HG03060 (cell line): Measurements from ENCODE around the gene ANO6.
"Not testable (repeated sequence)": the region's sequence is repeated elsewhere in the genome, so short reads cannot be mapped to it uniquely, and the experiment has no call there.

ENCODE experiments used
- ATAC-seq: cut with Tn5 transposase; IDR thresholded peaks from one replicate; pipeline ENCODE4 v1.9.1; 2021; ENCODE audit warnings: low read depth, moderate number of reproducible peaks; ENCODE audit not compliant: unreplicated experiment

The ANO6 gene

DNA sequence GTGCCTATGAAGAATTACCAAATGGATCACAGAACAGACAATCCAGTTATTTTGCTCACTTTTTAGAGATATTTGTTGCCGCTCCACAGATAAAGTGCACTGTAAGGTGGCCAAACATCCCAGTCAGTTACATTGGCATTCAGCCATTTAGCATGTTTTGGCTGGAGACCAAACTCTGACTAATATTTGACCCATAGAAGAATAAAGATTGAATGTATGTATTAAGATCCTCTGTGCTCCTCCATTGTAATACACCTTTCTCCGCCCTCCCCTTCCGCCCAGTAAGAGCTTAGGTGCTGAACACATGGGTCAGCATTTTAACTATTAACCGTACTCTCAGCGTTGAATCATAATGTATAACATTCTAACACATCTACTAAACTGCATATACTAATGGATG lies 163.4 kb downstream of the ANO6 start:
- no peak for ATAC-seq

DNA sequence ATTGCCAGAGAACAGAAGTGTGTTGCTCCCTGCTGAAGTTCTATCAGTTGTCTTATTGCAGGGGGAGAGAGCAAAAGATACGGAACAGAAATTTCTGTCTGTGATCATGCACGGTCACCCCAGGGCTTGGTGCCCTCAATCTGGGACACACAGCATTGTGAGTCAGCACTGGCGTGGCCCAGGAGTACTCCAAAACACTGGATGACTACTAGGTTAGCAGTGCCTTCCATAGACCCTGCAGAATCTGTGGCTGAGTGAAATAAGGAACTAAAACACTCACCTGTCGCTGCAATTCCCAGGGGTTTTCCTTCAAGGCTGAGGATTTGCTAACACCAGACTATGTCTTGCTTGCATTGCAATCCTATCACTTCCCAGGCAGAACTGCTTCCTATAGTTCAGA lies 165.5 kb downstream of the ANO6 start:
- no peak for ATAC-seq

DNA sequence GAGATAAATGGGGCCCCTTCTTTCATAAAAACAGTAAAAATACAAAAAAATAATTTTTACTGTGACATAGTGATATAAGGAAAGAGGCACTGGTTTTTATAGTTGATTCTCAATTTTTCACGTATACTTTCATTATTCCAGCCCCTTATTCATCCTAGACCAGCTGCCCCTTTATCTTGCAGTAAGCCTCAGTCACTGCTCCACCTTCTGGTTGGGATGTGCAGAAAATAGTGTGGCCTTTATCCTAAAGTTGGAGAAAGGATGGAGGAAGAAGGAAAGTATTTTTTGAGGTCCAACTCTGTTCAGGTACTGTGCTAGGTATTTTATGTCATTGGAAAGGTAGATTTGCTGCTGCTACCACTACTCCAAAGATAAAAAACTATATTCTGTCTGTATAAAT lies 172.7 kb downstream of the ANO6 start:
- ATAC-seq: no peak

DNA sequence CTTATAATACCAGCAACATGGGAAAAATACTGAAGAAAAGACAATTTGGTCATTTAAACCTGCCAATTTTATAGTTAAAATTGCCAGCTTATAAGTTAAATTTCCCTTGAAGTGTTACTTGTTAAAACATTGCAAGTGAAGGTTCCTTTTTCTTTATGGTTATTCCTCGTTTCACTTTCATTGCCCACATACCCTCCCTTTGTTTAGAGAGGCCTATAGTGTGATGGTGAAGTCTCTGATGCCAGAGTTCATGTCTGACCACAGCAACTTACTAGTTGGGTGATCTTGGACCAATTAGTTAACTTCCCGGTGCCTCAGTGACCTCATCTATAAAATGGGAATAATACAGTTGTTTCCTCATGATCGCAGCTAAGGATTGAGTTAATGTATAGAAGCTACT lies 173.5 kb downstream of the ANO6 start:
- no peak for ATAC-seq

DNA sequence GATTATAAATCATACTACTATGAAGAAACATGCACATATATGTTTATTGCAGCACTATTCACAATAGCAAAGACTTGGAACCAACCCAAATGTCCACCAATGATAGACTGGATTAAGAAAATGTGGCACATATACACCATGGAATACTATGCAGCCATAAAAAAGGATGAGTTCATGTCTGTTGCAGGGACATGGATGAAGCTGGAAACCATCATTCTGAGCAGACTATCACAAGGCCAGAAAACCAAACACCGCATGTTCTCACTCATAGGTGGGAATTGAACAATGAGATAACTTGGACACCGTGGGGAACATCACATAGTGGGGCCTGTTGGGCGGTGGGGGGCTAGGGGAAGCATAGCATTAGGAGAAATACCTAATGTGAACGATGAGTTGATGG lies 181.6 kb downstream of the ANO6 start:
- ATAC-seq: not testable (repeated sequence)

DNA sequence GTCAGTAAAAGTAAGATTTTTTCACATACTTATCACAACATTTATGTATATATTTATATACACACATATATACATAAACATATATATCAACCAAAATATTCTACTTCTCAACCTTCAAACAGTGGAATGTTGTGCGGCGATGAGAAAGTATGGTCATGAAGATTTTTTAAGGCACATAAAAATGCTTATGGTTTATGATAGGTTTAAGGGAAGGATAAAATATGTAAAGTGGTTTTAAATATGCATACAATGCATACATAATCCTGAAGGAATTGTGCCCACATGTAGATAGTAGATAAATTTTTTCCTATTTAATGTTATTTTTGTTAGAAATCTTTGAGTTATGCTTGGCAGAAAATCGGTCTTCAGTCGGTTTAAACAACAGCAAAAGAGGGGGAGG lies 182.7 kb downstream of the ANO6 start:
- ATAC-seq: no peak

DNA sequence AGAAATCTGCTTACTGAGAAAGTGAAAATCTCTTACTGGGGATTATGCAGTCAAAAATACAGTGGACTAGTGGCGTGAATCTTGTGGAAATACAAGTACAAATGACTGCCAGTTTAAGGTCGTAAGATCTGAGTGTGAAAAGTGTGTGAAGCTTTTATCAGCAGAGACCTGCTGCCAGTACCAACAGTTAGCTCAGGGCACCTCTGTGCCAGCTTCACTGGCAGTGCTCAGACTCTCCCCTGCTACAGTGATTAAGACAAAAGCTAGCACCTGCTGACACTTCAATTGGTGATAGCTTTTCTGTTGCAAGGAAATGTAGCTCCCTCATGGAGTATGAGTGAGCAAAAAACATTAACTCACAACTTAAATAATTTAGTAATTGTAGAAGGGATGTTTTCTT lies 185.1 kb downstream of the ANO6 start:
- ATAC-seq: no peak

DNA sequence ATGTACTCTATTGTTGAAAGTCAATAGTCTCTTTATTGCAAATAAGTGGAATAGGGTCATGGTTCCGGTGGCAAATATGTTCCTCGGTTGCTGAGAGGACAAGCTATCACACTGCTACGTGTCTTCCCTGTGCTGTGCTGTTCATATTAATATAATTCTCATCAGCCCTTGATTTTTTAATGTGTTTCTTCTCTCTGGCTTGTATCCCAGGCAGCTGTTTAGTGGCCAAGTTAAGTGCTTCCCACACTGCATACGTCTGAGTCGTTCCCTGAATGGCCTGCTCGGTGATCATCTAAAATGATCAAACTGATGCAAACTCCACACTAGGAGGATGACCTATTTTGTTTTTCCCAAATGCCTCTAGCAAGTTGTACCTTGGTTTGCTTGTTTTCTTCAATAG lies 186.4 kb downstream of the ANO6 start:
- no peak for ATAC-seq

DNA sequence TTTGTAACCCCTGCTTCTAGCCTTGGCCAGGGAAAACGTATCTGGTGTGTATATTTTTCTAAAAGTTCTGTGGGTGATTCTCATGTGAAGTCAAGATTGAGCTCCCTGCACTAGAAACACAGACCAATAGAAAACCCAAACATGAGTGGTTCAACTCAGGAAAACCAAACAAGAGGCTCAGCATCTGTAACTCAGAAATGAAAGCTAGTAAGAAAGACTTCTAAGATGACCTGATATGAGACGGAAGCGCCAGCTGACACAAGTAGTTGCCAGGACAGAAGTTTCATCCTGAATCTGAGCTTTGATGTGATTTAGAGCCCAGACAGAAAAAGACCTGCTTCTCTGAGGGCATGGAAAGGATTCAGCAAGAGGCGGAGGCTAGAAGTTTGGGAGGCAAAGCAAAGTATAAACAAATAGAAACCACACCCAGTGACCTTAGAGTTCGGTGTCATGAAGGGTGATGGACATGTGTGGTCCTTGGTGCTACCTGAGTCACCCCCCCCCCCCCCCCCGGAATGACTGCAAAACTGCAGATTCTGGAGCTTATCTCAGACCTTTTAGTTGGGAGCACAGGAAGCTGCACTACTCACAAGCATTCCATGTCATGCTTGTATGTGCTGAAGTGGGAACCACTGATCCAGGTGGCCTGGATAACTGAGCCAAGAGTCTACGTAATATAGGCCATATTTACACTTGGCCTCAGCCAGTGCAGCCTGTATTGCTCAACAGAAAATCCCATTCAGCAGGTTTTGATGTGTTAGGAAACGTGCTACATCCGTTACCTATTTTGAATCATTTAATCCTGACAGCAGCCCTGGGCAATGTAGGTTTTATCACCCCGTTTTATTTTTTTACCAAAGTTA lies 191.3 kb downstream of the ANO6 start:
- ATAC-seq: no peak

DNA sequence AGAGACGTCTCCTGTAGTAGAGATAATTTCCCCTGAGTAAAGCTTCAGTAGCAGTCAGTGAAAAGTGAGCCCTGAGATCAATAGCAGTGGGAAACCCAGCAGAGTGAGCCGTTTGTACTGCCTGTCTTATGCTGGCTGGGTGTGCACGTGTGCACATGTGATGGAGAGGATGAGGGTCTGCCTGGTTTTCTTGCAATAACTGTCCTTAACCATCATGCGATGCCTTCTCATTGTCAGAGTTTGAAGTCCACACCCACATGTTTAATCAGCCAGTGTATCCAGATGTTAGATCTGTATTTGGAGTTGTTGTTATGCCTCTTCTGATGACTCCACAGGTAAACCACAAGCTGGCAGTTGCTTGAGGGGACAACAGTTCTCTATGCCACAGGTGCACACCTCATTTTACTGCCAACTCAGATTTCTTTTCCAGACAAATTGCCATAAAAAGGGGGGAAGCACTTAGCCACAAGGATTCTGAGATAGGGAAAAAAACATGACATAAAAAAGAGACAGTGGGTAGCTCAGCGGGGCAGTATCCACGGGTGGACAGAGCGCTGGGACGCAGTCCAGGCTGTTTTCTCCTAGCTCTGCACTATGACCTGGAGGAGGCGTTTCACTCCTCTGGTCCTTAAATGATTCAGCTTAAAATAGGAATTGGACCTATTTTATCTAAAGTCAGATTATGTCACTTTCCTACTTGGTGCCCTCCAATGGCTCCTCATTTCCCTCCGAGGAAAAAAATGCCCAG lies 192.3 kb downstream of the ANO6 start:
- no peak for ATAC-seq

DNA sequence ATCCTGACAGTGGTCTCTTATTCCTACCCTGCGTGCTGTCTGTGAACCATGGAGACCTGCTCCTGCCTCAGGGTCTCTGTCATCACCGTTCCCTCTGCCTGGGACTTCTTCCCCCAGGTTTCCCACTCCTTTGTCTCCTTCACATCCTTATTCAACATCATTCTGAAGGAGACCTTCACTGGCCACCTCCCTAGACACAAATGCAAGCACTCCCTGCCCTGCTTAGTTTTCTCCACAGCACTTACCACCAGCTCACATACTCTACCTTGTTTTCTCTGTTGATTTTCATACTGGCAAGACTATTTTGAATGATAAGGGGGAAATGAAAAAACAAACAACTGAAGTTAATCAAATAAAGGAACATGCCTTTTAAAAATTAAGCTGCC lies 192.8 kb downstream of the ANO6 start:
- no peak for ATAC-seq

DNA sequence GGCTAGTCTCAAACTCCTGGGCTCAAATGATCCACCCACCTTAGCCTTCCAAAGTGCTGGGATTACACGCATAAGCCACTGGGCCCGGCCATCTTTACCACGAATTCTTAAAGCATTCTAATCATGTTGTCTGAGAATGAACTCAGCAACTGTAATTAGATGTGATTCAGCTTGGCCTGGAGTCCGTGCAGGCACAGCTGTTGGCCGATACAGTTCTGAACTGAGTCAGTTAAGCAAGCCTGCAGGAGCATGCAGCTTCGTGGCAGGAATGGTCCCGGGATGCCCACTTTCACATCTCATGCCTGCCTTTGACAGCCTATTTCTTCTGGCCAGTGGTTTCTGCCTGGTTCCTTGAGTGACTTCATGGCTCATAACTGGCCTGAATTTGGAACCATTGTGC lies 194.1 kb downstream of the ANO6 start:
- ATAC-seq: no peak

DNA sequence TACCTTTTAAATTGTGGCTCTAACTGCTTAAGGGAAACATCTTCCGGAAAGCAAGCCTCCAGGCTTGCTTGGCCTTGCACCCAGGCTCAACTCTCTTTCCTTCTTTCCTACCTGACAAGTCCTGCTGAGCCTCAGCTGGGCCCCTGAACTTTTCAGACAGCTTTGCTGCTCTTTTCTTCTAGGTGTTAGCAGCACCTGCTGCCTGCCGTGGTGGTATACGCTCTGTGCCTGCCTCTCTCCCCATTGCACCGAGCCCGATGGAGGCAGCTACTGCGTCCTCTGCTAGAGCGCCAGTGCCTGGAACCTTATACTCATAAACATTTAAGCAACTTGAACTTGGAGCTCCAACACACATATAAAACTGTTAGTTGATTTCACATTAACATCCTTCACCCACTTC lies 195.7 kb downstream of the ANO6 start:
- ATAC-seq: no peak

DNA sequence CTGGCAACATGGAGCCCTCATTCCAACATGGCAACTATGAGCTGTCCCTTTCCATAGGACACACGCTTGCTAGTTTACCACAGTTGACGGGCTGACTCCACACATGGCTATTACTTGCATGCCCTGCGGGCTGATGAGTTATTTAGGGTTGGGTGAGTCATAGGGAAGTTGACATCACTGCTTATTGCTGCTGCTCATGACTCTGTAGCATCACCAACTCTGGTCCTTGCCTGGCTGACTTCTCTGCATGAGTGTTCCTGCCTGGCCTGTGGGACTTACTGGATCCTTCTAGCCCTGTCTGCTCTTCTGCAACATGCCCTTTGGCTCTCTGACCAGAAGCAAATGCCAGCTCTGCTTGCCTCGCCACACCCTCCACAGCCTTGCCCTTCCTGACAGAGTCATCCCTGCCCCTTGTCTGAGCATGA lies 199.5 kb downstream of the ANO6 start:
- peak; percentile 100 for ATAC-seq

DNA sequence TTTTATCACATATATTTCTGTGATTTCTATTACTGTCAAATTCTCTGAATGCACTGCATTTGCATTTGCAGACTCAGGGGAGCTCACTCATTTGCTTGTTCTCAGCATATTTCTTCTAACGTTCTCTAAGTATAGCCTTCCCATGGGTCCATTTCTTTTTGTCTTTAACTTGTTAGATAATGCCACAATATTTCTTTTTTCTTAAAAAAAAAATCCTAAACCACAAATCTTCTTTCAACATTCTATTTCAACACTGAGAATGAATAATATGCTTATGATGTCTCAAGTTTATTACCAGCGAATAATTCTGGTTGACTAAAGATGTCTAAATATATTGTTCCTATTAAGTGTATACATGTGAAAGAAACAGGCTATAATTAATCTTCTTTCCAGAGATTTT lies 200.2 kb downstream of the ANO6 start:
- no peak for ATAC-seq

DNA sequence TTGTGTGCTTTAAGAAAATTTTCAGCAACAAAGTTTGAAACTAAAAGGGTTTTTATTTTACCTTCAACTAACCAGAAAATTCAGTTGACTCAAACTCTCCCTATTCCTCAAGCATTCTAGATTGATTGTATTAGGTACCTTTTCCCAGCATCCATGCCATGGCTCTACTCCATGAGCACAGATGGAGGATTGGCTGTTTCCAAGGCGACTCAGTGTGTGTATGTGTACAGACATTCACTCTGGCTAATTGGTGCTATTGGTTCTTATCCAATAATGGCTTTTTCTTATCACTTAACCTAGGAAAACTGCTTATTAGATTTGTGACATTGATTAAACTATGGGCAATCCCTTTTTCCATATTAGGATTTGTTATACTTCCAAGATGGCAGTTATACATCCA lies 202.6 kb downstream of the ANO6 start:
- no peak for ATAC-seq

DNA sequence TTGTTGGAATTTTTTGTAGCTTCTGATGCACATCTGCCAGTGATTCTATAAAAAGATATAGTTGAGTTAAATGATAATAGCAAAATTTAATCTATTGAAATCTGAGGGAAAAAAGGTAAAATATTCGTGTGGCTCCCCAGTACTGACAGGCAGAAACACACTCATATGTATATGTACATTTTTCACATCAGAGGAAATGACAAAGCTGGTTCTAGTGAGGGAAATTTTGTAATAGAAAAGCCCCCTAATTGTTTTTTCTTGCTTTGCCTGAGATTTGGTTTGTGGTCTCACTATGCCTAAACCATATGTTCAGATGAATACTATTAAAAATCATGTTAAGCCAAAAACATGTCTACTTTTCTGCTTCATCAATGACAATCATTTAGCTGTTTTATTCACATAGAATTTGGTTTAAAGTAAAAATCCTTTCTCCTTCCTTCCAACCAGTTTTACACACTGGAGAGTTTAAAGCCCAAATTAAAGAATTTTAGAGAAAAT lies 203.5 kb downstream of the ANO6 start:
- no peak for ATAC-seq

DNA sequence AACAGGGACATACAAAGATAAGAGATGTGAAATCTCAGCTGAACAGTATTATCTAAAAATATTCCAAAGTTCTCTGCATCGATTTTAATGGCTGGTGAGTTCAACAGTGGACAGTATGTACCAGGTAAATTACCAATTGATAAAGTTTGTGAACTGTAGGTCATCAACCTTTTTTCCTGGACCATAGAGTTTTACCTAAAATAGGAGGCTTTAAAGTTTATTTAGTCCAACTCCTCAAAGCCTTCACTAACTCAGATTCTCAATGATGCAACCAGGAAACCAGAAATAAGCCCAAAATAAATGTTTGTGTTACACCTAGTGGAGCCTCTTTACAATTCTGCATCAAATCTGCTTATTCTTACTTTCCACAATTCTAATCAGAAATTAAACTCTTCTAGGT lies 205.8 kb downstream of the ANO6 start:
- no peak for ATAC-seq

DNA sequence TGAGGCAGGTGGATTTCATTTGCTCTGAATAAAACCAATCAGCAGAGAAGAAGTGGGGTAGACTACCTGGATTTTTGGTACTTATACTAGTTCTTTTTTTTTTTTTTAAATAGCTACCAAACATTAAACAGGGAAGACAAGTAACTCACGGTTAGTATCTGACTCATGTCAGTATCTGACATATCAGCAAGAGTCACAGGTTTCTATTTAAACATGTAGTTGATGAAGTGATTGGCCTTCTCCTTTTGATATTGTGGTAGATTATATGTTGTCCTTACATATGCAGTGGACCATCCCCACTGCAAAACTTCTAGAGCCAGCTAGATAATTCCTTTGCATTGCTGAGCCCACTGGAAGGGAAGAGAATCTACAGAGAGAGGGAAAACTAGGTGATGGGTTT lies 208.0 kb downstream of the ANO6 start:
- no peak for ATAC-seq

DNA sequence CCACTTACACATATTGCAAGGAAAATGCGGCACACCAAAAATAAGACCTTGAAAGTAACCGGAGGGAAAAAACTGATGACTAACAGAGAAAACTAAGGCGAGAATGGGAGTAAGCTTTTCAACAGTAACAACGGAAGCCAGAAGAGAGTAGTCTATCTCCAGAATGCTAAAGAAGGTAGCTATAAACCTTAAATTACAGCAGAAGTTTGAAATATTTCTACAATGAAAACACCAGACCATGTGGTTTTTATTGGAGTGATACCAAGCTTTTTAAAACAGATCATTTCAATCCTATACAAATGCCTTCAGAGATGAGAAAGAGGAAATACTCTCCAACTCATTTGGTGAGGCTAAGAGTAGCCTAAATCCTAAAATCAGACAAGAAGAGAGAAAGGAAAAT lies 209.5 kb downstream of the ANO6 start:
- no peak for ATAC-seq

DNA sequence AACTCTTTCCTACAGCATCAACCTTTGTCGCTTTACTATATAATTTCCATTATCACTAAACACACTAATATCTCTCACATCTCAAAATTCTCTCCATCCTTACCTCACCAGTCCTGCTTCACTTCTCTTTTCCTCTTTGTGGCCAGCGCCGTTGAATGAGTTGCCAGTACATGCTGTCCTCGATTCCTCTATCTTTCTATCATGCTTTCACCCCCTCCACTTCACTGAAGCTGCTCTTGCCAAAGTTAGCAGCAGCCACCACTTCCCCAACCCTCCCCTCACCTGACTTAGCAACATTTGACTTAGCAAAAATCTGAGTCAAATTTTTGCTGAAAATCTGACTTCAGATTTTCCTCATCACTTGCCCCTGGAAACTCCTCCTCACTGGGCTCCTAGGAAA lies 210.4 kb downstream of the ANO6 start:
- no peak for ATAC-seq

DNA sequence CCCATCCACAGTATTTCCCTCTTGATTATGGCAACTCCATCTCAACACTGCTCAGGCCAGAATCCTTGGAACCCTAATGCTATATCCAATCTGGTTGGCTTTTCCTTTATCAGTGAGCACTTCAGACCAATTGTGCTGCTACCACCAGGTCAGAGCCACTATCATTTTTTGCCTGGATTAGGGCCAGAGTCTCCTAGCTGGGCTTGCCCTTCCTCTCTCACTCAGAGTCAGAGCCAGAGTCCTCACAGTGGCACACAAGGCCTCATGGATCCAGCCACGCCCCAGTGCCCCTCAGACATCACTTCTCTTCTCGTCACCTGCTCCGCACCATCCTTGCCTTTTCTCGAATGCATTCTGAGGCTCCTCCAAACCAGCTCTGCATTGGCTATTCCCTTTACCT lies 211.1 kb downstream of the ANO6 start:
- ATAC-seq: no peak
